Erythroblast (primary cell): Measurements from ENCODE around the gene NEUROD2.

Source experiments
- GATA1 ChIP-seq: IDR thresholded peaks from 2 replicates; pipeline ENCODE4 v1.6.1; 2011; ENCODE audit warnings: low read depth, mild to moderate bottlenecking, control low read depth, low read length, moderate library complexity
- POLR2A ChIP-seq: IDR thresholded peaks from 2 replicates; pipeline ENCODE4 v1.6.1; 2011; ENCODE audit warnings: mild to moderate bottlenecking, low read length

DNA sequence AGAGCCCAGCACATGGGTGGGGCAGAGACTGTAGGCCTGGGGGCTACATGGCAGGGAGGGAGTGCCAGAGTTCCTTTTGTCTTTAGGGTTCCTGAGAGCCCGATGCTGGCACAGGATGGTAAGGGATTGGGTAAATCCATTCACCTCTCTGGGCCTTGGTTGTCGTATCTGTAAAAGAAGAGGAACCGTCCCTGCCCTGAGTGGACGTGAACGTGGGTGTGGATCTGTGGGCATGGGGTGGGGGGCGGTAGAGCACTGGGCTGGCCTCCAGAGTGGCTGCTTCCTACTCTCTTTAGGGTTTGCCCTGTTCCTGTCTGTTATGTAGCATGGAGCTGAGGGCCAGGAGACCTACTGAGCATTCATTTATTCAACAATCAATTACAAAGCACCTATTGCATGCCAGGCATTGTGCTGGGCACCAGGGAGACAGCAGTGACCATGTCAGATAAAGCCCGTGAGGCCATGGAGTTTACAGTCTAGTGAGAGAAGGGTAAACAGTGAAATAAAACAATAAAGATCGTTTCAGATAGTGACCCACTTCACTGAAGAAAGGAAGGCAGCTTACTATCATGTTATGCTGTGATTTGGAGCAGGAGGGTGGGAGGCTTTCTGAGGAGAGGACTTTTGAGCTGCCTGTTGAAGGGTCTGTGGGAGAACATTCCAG is 44.3 kb upstream of the NEUROD2 start:
- no peak for TF ChIP-seq POLR2A
- TF ChIP-seq GATA1 = no peak
